TTC549 (cell line): ENCODE data around the gene MST1.

Experiments
- FAIRE-seq: peaks from 2 replicates; lab custom pipeline; 2012; peaks lifted over from hg19 to GRCh38; lab: Jason Lieb, UNC

Gene MST1

GRCh38 chr3:49655731-49656285 lies 33.5 kb downstream of the MST1 start:
- no peak for FAIRE-seq

GRCh38 chr3:49654955-49655556 lies 34.2 kb downstream of the MST1 start:
- FAIRE-seq: no peak

GRCh38 chr3:49654176-49654825 lies 35.0 kb downstream of the MST1 start:
- FAIRE-seq: no peak

- FAIRE-seq: no peak
Observed at GRCh38 chr3:49653621-49654020, 35.7 kb downstream of the MST1 start.

GRCh38 chr3:49652903-49653415 lies 36.3 kb downstream of the MST1 start:
- FAIRE-seq: no peak

- FAIRE-seq: no peak
Observed at GRCh38 chr3:49652218-49652902, 36.9 kb downstream of the MST1 start.

GRCh38 chr3:49650637-49651036 lies 38.6 kb downstream of the MST1 start:
- FAIRE-seq: no peak

- no peak for FAIRE-seq
Observed at GRCh38 chr3:49650177-49650576, 39.1 kb downstream of the MST1 start.

GRCh38 chr3:49649576-49649975 lies 39.7 kb downstream of the MST1 start:
- FAIRE-seq: no peak

- FAIRE-seq: no peak
Observed at GRCh38 chr3:49648354-49649019, 40.8 kb downstream of the MST1 start.

- FAIRE-seq: no peak
Observed at GRCh38 chr3:49647741-49648140, 41.5 kb downstream of the MST1 start.

- FAIRE-seq: no peak
Observed at GRCh38 chr3:49646236-49646635, 43.0 kb downstream of the MST1 start.

GRCh38 chr3:49644684-49645083 lies 44.6 kb downstream of the MST1 start:
- no peak for FAIRE-seq

GRCh38 chr3:49642708-49643145 lies 46.5 kb downstream of the MST1 start:
- FAIRE-seq: no peak

- FAIRE-seq: no peak
Observed at GRCh38 chr3:49641921-49642707, 47.2 kb downstream of the MST1 start.

- FAIRE-seq: no peak
Observed at GRCh38 chr3:49641292-49641691, 48.0 kb downstream of the MST1 start.

- FAIRE-seq: no peak
Observed at GRCh38 chr3:49639551-49639950, 49.7 kb downstream of the MST1 start.

- FAIRE-seq: no peak
Observed at GRCh38 chr3:49638445-49638844, 50.8 kb downstream of the MST1 start.

GRCh38 chr3:49636883-49637609 lies 52.2 kb downstream of the MST1 start:
- no peak for FAIRE-seq

- no peak for FAIRE-seq
Observed at GRCh38 chr3:49634736-49635135, 54.5 kb downstream of the MST1 start.
